NCI-H2171 treated with DMSO at 0.1 percent for 48 hours (cell line): ENCODE data around the gene MICAL2.
A peak's percentile ranks its signal among the peaks of the same experiment; 100 is the strongest.

ENCODE experiments used
- DNase-seq: peaks from one replicate; lab custom pipeline; 2025; lab: John Stamatoyannopoulos, UW

The MICAL2 gene

DNA sequence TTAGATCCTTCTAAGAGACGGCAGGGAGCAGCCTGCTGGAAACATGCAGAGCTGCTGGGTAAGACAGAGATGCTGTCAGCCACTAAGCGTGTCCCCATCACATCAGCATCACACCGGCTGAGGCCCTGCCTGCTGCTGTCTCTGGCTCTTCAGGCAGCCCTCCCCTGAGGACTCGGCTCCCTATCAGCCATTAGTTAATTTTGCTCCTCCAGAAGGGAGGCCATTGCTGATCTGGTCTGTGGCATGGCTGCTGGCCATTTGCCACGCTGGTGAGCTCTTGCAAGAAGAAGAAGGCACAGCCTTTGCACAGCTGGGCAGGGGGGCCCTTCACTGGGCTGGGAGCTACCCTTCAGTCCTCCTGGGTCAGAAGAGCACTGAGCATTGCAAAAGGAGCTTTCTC, 135.8 kb downstream of the MICAL2 start:
- DNase-seq, result no peak

DNA sequence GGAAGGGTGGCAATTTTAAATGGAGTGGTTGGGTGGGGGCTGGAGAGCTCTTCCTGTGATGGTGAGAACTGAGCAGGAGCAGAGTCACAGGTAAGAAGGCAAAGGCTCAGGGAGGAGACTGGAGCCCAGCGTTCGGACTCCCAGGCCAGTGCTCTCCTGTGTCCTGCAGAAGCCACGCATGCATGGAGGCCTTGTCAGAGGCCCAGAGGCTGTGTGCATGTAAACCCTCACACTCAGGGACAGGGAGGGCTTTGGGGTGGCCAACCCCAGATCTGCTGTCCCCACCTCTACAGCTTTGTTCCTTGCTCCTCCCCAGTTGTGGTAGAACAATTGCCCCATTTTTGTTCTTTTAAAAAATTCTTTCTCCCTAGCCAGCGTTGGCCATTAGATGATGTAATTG, 136.6 kb downstream of the MICAL2 start:
- no peak for DNase-seq

- no peak for DNase-seq
Measured at GRCh38 chr11:12247543-12248254, 137.3 kb downstream of the MICAL2 start.

GRCh38 chr11:12248330-12248729, 137.9 kb downstream of the MICAL2 start:
- no peak for DNase-seq

GRCh38 chr11:12249590-12250260, 139.3 kb downstream of the MICAL2 start:
- peak; percentile 85 for DNase-seq

GRCh38 chr11:12251666-12252560, 141.5 kb downstream of the MICAL2 start:
- no peak for DNase-seq

DNA sequence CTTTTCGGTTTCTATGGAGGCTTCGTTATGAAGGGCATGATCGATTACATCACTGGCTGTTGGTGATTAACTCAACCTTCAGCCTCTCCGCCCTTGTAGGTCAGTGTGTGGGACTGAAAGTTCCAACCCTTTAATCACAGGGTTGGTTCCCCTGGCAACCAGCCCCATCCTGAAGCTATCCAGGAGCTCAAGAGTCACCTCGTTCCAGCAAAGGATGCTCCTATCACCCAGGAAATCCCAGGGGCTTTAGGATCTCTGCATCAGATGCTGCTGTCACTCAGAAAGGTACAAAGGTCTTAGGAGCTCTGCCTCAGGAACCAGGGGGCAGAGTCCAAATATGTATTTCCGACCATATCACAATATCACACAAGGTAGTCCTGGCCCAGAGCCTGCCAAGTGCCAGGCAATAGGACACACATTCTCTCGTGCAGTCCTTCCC, 143.5 kb downstream of the MICAL2 start:
- no peak for DNase-seq

DNA sequence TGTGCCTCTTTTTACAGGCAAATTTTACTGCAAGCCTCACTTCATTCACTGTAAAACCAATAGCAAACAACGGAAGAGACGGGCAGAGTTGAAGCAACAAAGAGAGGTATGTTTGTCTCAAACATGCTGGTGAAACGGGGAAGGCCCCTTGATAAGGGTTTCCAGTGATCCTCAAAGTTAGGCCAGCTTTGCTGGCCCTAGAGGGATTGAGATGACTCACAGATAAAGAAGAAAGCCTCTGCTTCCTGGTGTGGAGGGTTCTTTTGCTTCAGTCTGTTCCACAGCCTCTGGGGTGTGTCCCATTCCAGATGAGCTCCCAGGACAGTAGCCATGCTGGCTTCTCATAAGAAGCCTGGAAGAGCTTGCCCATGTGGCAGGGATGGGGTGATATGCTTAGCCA, 148.1 kb downstream of the MICAL2 start:
- no peak for DNase-seq

DNA sequence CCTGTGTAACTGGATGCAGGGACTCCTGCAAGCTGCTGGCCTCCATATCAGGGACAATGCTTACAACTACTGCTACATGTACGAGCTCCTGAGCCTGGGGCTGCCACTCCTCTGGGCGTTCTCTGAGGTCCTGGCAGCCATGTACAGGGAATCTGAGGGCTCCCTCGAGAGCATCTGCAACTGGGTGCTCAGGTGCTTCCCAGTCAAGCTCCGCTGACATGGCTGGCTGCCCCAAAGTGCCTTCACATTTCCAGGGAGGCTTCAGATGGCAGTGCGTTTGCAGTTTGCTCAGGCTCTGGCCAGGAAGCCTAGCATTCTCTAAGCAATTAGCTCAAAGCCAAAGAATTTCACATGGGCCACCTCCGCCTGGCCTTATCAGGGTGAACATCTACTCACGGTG, 149.6 kb downstream of the MICAL2 start:
- DNase-seq, result no peak

DNA sequence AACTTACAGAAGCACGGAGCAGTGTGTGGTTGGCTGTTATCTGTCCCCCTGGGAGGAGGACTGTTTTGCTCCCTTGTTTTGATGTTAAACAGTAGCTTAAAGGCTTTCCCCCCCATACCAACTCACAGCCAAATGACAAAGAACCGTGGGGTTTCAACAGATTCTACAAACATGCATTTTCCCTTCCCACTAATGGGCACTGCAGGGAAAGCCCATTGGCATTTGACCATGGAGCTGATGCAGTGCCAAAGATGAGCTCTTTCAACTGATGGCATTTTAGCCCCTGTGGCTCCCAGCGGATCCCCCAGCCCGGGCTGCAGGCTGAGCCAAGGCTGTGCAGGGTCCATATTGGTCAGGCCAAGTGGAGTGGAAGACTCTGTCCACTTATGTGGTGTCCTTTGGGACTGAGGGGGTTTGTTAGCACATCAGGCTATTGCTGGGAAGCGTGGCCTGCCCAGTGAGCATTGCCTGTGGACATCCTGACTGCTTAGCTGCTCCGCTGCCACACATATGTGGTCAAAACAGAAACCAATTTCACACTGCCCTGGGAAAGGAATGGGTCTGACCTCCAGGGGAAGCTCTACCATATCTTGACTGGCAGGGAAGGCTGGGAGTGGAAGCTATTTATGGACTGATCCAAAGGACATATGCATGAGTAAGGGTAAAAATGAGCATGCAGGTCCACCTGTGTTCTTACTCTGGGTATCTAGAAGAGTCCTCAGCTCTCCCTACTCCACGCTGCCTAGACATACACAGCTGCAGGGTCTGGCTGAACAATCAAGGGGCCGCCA, 150.5 kb downstream of the MICAL2 start:
- no peak for DNase-seq

- DNase-seq, result no peak
Measured at GRCh38 chr11:12261551-12261950, 151.2 kb downstream of the MICAL2 start.

GRCh38 chr11:12263141-12263693, 152.8 kb downstream of the MICAL2 start:
- no peak for DNase-seq

DNA sequence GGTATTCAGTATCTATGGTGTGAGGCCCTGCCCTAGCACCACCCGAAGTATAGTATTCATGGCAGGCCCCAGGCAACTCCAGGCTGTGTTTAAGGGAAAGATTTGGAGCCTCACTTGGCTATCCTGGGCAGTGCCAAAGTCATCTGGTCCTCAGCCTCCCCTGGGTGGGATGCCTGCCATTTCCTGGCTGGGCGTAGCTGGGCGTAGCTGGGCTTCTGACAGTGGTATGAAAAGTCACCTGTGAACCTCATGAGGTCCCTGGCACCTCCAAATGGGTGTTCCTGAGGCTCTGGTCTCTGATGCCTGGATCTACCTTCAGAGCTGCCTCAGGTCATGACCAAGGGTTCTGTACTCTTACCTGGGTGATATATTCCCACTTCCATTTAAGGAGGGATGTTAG, 154.0 kb downstream of the MICAL2 start:
- DNase-seq, result no peak

GRCh38 chr11:12266132-12266531, 155.7 kb downstream of the MICAL2 start:
- no peak for DNase-seq

DNA sequence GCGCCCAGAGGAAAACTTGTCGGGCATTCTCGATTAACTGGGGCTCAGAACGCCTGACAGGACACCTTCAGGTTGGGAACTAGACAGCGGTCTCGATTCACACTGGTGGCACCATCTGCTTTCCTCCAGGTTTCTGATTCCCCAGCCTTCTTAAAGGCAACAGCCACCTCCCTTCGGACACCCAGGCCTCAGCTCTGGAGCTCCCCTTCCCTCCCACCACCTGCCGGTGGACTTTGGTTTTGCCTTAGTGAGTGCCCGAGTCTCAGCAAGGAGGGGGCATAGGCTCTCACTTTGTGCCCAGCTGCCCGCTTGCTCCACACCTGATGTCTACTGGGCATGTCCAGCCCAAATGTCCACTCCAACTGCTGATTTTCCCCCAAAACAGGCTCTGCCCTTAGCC, 156.6 kb downstream of the MICAL2 start:
- no peak for DNase-seq

- no peak for DNase-seq
Measured at GRCh38 chr11:12267921-12268320, 157.5 kb downstream of the MICAL2 start.

DNA sequence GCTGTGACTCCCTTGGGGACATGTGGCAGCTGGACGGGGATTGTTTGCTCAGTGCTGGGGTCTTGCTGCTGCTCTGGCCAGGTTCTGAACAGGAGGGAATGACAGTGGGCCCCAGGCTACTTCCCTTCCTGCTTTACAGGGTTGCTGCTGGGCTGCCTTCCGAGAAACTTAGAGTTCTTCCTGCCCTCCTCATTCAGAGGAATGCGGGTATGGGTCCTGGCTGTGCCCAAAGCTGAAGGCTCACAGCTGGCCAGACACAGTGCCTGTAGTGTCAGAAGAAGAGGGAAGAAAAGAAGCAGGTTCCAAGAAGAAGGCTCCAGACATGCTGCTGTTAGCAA, 158.7 kb downstream of the MICAL2 start:
- no peak for DNase-seq

DNA sequence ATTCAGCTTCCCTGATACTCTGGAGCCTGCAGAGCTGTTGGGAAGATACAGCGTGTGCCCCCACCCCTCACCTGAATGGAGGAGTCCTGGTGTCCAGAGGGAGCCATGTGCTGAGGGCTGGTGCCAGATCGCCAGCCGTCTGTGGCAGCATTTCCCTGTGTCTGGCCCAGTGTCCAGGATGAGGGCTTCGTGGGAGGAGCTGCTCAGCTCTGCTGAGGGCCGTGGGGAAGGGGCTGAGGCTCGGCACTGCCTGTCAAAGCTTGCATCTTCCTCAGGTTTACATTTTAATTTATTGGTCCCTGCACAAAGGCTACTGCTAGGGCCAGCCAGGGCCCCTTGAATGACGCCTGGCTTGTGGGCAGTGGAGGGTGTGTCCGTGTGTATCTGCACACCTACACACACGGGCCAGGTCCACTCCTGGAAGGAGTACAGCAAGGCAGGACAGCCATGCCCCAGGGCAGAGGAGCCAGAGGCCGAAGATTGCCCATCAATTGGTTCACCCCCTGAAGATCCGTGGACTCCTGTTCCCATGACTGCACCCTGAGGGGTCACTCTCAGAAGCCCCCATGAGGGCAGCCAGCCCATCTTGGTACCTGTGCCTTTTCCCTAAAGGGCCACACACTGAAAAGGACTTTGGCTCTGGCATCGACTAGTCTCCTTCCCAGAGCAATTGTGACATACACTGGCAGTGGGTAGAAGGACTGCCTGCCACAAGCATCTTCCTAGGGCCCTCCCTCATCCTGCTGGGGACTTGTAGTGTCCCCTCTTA, 159.2 kb downstream of the MICAL2 start:
- no peak for DNase-seq

DNA sequence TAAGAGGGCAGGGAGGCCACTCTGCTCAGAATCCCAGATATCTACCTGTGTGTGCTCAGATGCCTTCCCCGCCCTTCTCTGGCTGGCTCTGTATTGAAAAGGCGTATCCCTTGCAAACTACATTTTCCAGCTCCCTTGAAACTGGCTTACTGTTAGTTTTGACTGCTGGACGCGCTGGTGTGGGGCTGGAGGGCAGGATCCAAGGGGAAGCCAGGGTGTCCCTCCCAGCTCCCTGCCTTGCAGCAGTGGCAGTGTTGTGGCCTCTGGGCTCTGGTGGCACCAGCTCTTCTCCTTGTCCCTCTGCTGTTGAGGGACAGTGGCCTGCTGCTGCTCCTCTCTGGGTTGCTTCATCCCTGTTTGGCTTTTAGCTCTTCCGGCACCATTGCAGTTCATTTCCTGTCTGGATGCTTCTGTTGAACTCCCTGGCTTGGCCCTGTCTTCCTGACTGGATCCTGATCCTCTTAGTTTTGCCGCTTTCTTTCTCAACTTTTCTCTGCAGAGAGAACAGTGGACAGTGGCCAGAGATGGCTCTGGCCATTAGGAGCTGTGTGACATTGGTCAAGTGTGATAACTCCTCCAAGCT, 159.9 kb downstream of the MICAL2 start:
- no peak for DNase-seq

GRCh38 chr11:12270817-12271216, 160.4 kb downstream of the MICAL2 start:
- no peak for DNase-seq

DNA sequence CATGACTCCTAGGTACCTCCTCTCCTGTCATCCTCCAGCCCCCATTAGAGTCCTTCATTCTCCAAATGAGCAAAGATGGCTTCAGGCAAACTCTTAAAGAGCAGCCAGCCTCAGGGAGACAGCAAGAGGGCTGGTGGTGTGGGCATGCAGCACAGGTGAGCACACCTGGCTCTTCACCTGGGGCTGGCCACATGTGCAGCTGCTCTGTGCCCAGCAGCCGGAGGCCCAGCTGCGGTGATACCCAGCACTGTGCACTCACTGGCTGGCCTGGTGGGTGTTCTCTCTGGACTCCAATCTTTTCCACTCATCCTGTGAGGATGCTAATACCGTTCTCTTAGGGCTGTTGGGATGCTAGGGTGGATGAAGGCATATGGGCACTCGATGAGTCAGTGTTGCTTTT, 160.9 kb downstream of the MICAL2 start:
- no peak for DNase-seq
